Cortex of kidney (tissue), 1 donor: ENCODE results near the gene WBP1L.
"Not testable (repeated sequence)": the region's sequence is repeated elsewhere in the genome, so short reads cannot be mapped to it uniquely, and the experiment has no call there.

Experiments
- DNase-seq: peaks from one replicate; lab custom pipeline; 2025; lab: John Stamatoyannopoulos, UW

The WBP1L gene

GRCh38 chr10:102841827-102842345, 98.1 kb downstream of the WBP1L start:
- no peak for DNase-seq

- DNase-seq: not testable (repeated sequence)
Measured at GRCh38 chr10:102843139-102843538, 99.4 kb downstream of the WBP1L start.

- DNase-seq: not testable (repeated sequence)
Measured at GRCh38 chr10:102844190-102844776, 100.5 kb downstream of the WBP1L start.

- no peak for DNase-seq
Measured at GRCh38 chr10:102845352-102845902, 101.7 kb downstream of the WBP1L start.

- DNase-seq: no peak
Measured at GRCh38 chr10:102850025-102850518, 106.3 kb downstream of the WBP1L start.

- not testable (repeated sequence) for DNase-seq
Measured at GRCh38 chr10:102853237-102853636, 109.5 kb downstream of the WBP1L start.

- DNase-seq: not testable (repeated sequence)
Measured at GRCh38 chr10:102855731-102856436, 112.1 kb downstream of the WBP1L start.

GRCh38 chr10:102856758-102857424, 113.1 kb downstream of the WBP1L start:
- no peak for DNase-seq

GRCh38 chr10:102859911-102860310, 116.2 kb downstream of the WBP1L start:
- DNase-seq: no peak

GRCh38 chr10:102863660-102864059, 119.9 kb downstream of the WBP1L start:
- no peak for DNase-seq

- no peak for DNase-seq
Measured at GRCh38 chr10:102865620-102866019, 121.9 kb downstream of the WBP1L start.
